H9 (cell line): ENCODE measurements around the gene HCRTR1. TPM values are rescaled to one million over a fixed set of nuclear protein-coding genes. Genes with fewer than 3 reads are reported as not detected.

ENCODE experiments used
- DNase-seq: peaks from one replicate; pipeline ENCODE4 v3.0.0-alpha.2; 2017
- H2AFZ ChIP-seq: one replicate; pipeline ENCODE4 v1.6.1; 2013; ENCODE audit warnings: mild to moderate bottlenecking, low read length, control low read depth, moderate library complexity
- H2AK5ac ChIP-seq: 2 replicates; pipeline ENCODE4 v1.6.1; 2013; ENCODE audit warnings: low read length, control low read depth, mixed read lengths; ENCODE audit not compliant: insufficient read length
- H2BK120ac ChIP-seq: one replicate; pipeline ENCODE4 v1.6.1; 2013; ENCODE audit warnings: low read depth, mild to moderate bottlenecking, low read length, control low read depth, inconsistent platforms; ENCODE audit not compliant: poor library complexity, severe bottlenecking
- H2BK12ac ChIP-seq: 2 replicates; pipeline ENCODE4 v1.6.1; 2013; ENCODE audit warnings: low read length, control low read depth, mixed read lengths, low read depth; ENCODE audit not compliant: insufficient read length
- H2BK15ac ChIP-seq: 2 replicates; pipeline ENCODE4 v1.6.1; 2013; ENCODE audit warnings: low read depth, low read length, control low read depth
- H2BK20ac ChIP-seq: one replicate; pipeline ENCODE4 v1.6.1; 2013; ENCODE audit warnings: low read depth, mild to moderate bottlenecking, low read length, control low read depth, inconsistent platforms; ENCODE audit not compliant: poor library complexity, severe bottlenecking
- H2BK5ac ChIP-seq: 2 replicates; pipeline ENCODE4 v1.6.1; 2013; ENCODE audit warnings: low read length, control low read depth, mixed read lengths; ENCODE audit not compliant: insufficient read length
- H3K14ac ChIP-seq: 2 replicates; pipeline ENCODE4 v1.6.1; 2013; ENCODE audit warnings: low read length, control low read depth; ENCODE audit not compliant: insufficient read depth
- H3K18ac ChIP-seq: 2 replicates; pipeline ENCODE4 v1.6.1; 2013; ENCODE audit warnings: low read depth, mild to moderate bottlenecking, mixed read lengths, low read length, control low read depth; ENCODE audit not compliant: insufficient read length
- H3K23ac ChIP-seq: 2 replicates; pipeline ENCODE4 v1.6.1; 2013; ENCODE audit warnings: low read length, control low read depth, mixed read lengths, low read depth; ENCODE audit not compliant: insufficient read length
- H3K23me2 ChIP-seq: 2 replicates; pipeline ENCODE4 v1.6.1; 2013; ENCODE audit warnings: low read depth, mild to moderate bottlenecking, mixed read lengths, low read length, control low read depth; ENCODE audit not compliant: insufficient read length, poor library complexity, severe bottlenecking
- H3K27ac ChIP-seq: 2 replicates; pipeline ENCODE4 v1.5.1; 2013; ENCODE audit warnings: low read length, control low read depth, mixed read lengths, low read depth; ENCODE audit not compliant: insufficient read length
- H3K27me3 ChIP-seq: 2 replicates; pipeline ENCODE4 v1.6.1; 2013; ENCODE audit warnings: low read length, control low read depth, inconsistent platforms; ENCODE audit not compliant: insufficient read depth
- H3K4ac ChIP-seq: 2 replicates; pipeline ENCODE4 v1.6.1; 2013; ENCODE audit warnings: low read depth, mild to moderate bottlenecking, control low read depth, inconsistent platforms, low read length, moderate library complexity
- H3K4me1 ChIP-seq: 2 replicates; pipeline ENCODE4 v1.6.1; 2013; ENCODE audit warnings: low read length, control low read depth, inconsistent platforms; ENCODE audit not compliant: insufficient read depth
- H3K4me2 ChIP-seq: 2 replicates; pipeline ENCODE4 v1.6.1; 2013; ENCODE audit warnings: low read length, control low read depth, mixed read lengths; ENCODE audit not compliant: insufficient read length, insufficient read depth
- H3K56ac ChIP-seq: 2 replicates; pipeline ENCODE4 v1.6.1; 2013; ENCODE audit warnings: low read depth, mild to moderate bottlenecking, mixed read lengths, low read length, control low read depth; ENCODE audit not compliant: insufficient read length
- H3K79me1 ChIP-seq: 2 replicates; pipeline ENCODE4 v1.6.1; 2013; ENCODE audit warnings: low read depth, mild to moderate bottlenecking, moderate library complexity, low read length, control low read depth, inconsistent platforms; ENCODE audit not compliant: insufficient read depth, poor library complexity, severe bottlenecking
- H3K79me2 ChIP-seq: 2 replicates; pipeline ENCODE4 v1.6.1; 2013; ENCODE audit warnings: low read length, control low read depth, inconsistent platforms; ENCODE audit not compliant: insufficient read depth
- H3K9ac ChIP-seq: 2 replicates; pipeline ENCODE4 v1.6.1; 2013; ENCODE audit warnings: low read length, control low read depth, mixed read lengths; ENCODE audit not compliant: insufficient read length; ENCODE audit errors: extremely low read depth
- H3K9me3 ChIP-seq: one replicate; pipeline ENCODE4 v1.6.1; 2013; ENCODE audit warnings: low read depth, low read length, inconsistent platforms; ENCODE audit not compliant: control insufficient read depth
- H3T11ph ChIP-seq: one replicate; pipeline ENCODE4 v1.6.1; 2013; ENCODE audit warnings: mild to moderate bottlenecking, low read length, control low read depth, inconsistent platforms
- H4K20me1 ChIP-seq: one replicate; pipeline ENCODE4 v1.6.1; 2013; ENCODE audit not compliant: control insufficient read depth, insufficient read length, insufficient read depth
- H4K5ac ChIP-seq: 2 replicates; pipeline ENCODE4 v1.6.1; 2013; ENCODE audit warnings: low read depth, mild to moderate bottlenecking, mixed read lengths, low read length, control low read depth; ENCODE audit not compliant: insufficient read length
- H4K8ac ChIP-seq: replicated peaks from 2 replicates; pipeline ENCODE4 v1.6.1; 2013; ENCODE audit warnings: low read length, control low read depth, mixed read lengths, low read depth; ENCODE audit not compliant: insufficient read length
- H4K91ac ChIP-seq: 2 replicates; pipeline ENCODE4 v1.6.1; 2013; ENCODE audit warnings: low read depth, mild to moderate bottlenecking, moderate library complexity, mixed read lengths, low read length, control low read depth; ENCODE audit not compliant: insufficient read length
- H3K27ac Mint-ChIP-seq, 3 experiments: 2 replicates in 2 of 3; 3 replicates in 1 of 3; pipeline ENCODE4 v1.8.0; 2020 to 2021; ENCODE audit warnings: mixed read lengths in 3 of 3, mild to moderate bottlenecking in 1 of 3, moderate library complexity in 1 of 3
- H3K27me3 Mint-ChIP-seq: 2 replicates; pipeline ENCODE4 v1.8.0; 2021; ENCODE audit warnings: low read depth, mild to moderate bottlenecking, moderate library complexity, mixed read lengths
- H3K36me3 Mint-ChIP-seq, 3 experiments: 2 replicates in 2 of 3; 3 replicates in 1 of 3; pipeline ENCODE4 v1.8.0; 2020 to 2021; ENCODE audit warnings: low read depth in 3 of 3, mixed read lengths in 3 of 3; ENCODE audit not compliant: insufficient read depth in 1 of 3
- H3K4me1 Mint-ChIP-seq, 2 experiments: 2 replicates each; pipeline ENCODE4 v1.8.0; 2020; ENCODE audit warnings: mixed read lengths in 2 of 2
- H3K4me3 Mint-ChIP-seq, 2 experiments: 2 replicates in 1 of 2; 3 replicates in 1 of 2; pipeline ENCODE4 v1.8.0; 2020 to 2021; ENCODE audit warnings: mild to moderate bottlenecking in 2 of 2, mixed read lengths in 2 of 2, moderate library complexity in 1 of 2
- H3K9me3 Mint-ChIP-seq, 2 experiments: 2 replicates in 1 of 2; 3 replicates in 1 of 2; pipeline ENCODE4 v1.8.0; 2020; ENCODE audit warnings: mild to moderate bottlenecking in 2 of 2, mixed read lengths in 2 of 2, moderate library complexity in 1 of 2
- CTCF ChIP-seq: fragments of 200-600 bp; sonication (generic); conservative IDR thresholded peaks from 3 replicates; pipeline ENCODE4 v1.8.0; 2021; ENCODE audit warnings: antibody characterized with exemption, mild to moderate bottlenecking
- WGBS: extraction: QIAGEN DNeasy Blood & Tissue Kit; methylation state at CpG from one replicate; pipeline ENCODE4 v1.1.7; 2013; ENCODE audit warnings: missing lambda C conversion rate, low lambda C conversion rate, mixed read lengths; ENCODE audit not compliant: insufficient read length; ENCODE audit errors: extremely low coverage; 5-methylcytosine and 5-hydroxymethylcytosine counted together
- total RNA-seq: library from RNA; stranded (reverse); gene quantifications from 2 replicates; pipeline ENCODE4 v1.2.1, GENCODE V29; 2021

The HCRTR1 gene
- total RNA-seq, 1 experiment from 2014 or later = not detected

- Histone ChIP-seq H3K56ac (no peak overlapping the region), H3K14ac (no peak overlapping the region), H4K8ac (no peak overlapping the region), H3K79me1 (no peaks in the 10 kb centered on the region), H3K27ac (no peak overlapping the region), H3K9ac (no peak overlapping the region), H4K20me1 (no peaks in the 10 kb centered on the region), H2BK120ac (no peak overlapping the region), H3K27me3 (no peaks in the 10 kb centered on the region), H3K23me2 (no peaks in the 10 kb centered on the region), H2AFZ (no peak overlapping the region), H2AK5ac (no peak overlapping the region), H3K23ac (no peak overlapping the region), H3K4me2 (no peak overlapping the region), H2BK5ac (no peak overlapping the region), H2BK15ac (no peak overlapping the region), H4K91ac (no peak overlapping the region), H3K9me3 (no peaks in the 10 kb centered on the region), H2BK12ac (no peak overlapping the region), H3K4ac (no peak overlapping the region), H3T11ph (no peak overlapping the region), H3K4me1 (no peaks in the 10 kb centered on the region; the same call in 1 of the 2 replicates), H3K18ac (no peak overlapping the region), H4K5ac (no peak overlapping the region), H3K79me2 (no peaks in the 10 kb centered on the region), H2BK20ac (no peak overlapping the region)
- Mint-ChIP-seq H3K9me3 (no peaks in the 10 kb centered on the region; a peak in 1 of 5 replicates), H3K36me3 (no peaks in the 10 kb centered on the region), H3K4me3 (no peak overlapping the region), H3K4me1 (peaks cover 22 to 34% of the 10 kb centered on the region in 2 experiments), H3K27me3 (peaks cover 2% of the 10 kb centered on the region), H3K27ac (peak overlapping the region in 2 of 3 experiments; percentile 34 to 82; a peak in 2 of 7 replicates)
- TF ChIP-seq CTCF = no peak
- WGBS = no CpG with 5 or more reads among the region's 8 CpGs
- DNase-seq = no peak
Observed at GRCh38 chr1:31671561-31672201, 54.2 kb downstream of the HCRTR1 start.
